H1 (cell line): ENCODE results near the gene U2AF1L4. TPM values are rescaled to one million over a fixed set of nuclear protein-coding genes. Genes with fewer than 3 reads are reported as not detected.

Source experiments
- CTCF ChIA-PET: fragments of 300-600 bp; sonication (Branson Sonifier 250); formaldehyde crosslinking; loops from one replicate; lab custom pipeline; 2021; ENCODE audit not compliant: partially characterized antibody; lab: Charles Lee
- POLR2A ChIA-PET: fragments of 300-600 bp; sonication (Branson Sonifier 250); formaldehyde crosslinking; loops from one replicate; lab custom pipeline; 2021; ENCODE audit warnings: inconsistent platforms; ENCODE audit not compliant: partially characterized antibody; lab: Charles Lee
- DNase-seq, 2 experiments: peaks; one replicate each; pipeline versions ENCODE4 v3.0.0 to v3.0.0-alpha.2; 2010 to 2022; ENCODE audit warnings: low spot score in 2 of 2, low read depth in 1 of 2, mixed read lengths in 1 of 2
- FAIRE-seq: peaks from 2 replicates; lab custom pipeline; 2011; peaks lifted over from hg19 to GRCh38; lab: Jason Lieb, UNC
- H2AFZ ChIP-seq: 2 replicates; pipeline ENCODE4 v1.8.1; 2012; ENCODE audit warnings: low read length, inconsistent platforms
- H2AK5ac ChIP-seq: 2 replicates; pipeline ENCODE4 v1.6.1; 2013; ENCODE audit warnings: low read depth, low read length
- H2BK120ac ChIP-seq: replicated peaks from 2 replicates; pipeline ENCODE3; 2013; ENCODE audit warnings: low read depth, low read length, inconsistent platforms
- H2BK12ac ChIP-seq: 2 replicates; pipeline ENCODE4 v1.6.1; 2013; ENCODE audit warnings: low read depth, low read length
- H2BK15ac ChIP-seq: 2 replicates; pipeline ENCODE4 v1.6.1; 2013; ENCODE audit warnings: low read length
- H2BK20ac ChIP-seq: 2 replicates; pipeline ENCODE4 v1.6.1; 2013; ENCODE audit warnings: low read length
- H2BK5ac ChIP-seq: 2 replicates; pipeline ENCODE4 v1.6.1; 2013; ENCODE audit warnings: low read depth, low read length
- H3K14ac ChIP-seq: 2 replicates; pipeline ENCODE4 v1.6.1; 2013; ENCODE audit warnings: inconsistent platforms; ENCODE audit not compliant: insufficient read length
- H3K18ac ChIP-seq: 2 replicates; pipeline ENCODE4 v1.6.1; 2013; ENCODE audit warnings: low read length; ENCODE audit errors: extremely low read depth
- H3K23ac ChIP-seq: 2 replicates; pipeline ENCODE4 v1.6.1; 2013; ENCODE audit warnings: inconsistent platforms; ENCODE audit not compliant: insufficient read length
- H3K23me2 ChIP-seq: 2 replicates; pipeline ENCODE4 v1.6.1; 2013; ENCODE audit warnings: low read depth, low read length
- H3K27ac ChIP-seq: 2 replicates; pipeline ENCODE4 v1.6.1; 2011; ENCODE audit warnings: low read depth, low read length, inconsistent platforms
- H3K27me3 ChIP-seq, 4 experiments: replicated peaks in 1 of 4; 1 replicate in 1 of 4; 2 replicates in 3 of 4; pipeline versions ENCODE4 v1.6.1 to v1.8.1; 2011 to 2013; ENCODE audit warnings: low read length in 3 of 4, mild to moderate bottlenecking in 3 of 4, inconsistent platforms in 2 of 4, mixed read lengths in 2 of 4, moderate library complexity in 1 of 4; ENCODE audit not compliant: control insufficient read depth in 3 of 4, insufficient read depth in 3 of 4; ENCODE audit errors: extremely low read depth in 1 of 4
- H3K36me3 ChIP-seq, 4 experiments: 2 replicates each; pipeline versions ENCODE4 v1.6.1 to v1.8.1; 2011 to 2013; ENCODE audit warnings: mild to moderate bottlenecking in 4 of 4, low read length in 3 of 4, moderate library complexity in 2 of 4, control low read depth in 1 of 4, inconsistent platforms in 1 of 4; ENCODE audit not compliant: insufficient read depth in 4 of 4, control insufficient read depth in 2 of 4
- H3K4ac ChIP-seq: replicated peaks from 2 replicates; pipeline ENCODE3; 2013; ENCODE audit warnings: low read length, low read depth, mixed read lengths, inconsistent platforms; ENCODE audit not compliant: insufficient read length
- H3K4me1 ChIP-seq, 4 experiments: replicated peaks in 1 of 4; 1 replicate in 1 of 4; 2 replicates in 3 of 4; pipeline versions ENCODE4 v1.6.1 to v1.8.1; 2011 to 2013; ENCODE audit warnings: low read length in 3 of 4, inconsistent platforms in 2 of 4, mixed read lengths in 1 of 4; ENCODE audit not compliant: insufficient read depth in 4 of 4, control insufficient read depth in 3 of 4
- H3K4me2 ChIP-seq, 2 experiments: 2 replicates each; pipeline versions ENCODE4 v1.6.1 to v1.8.1; 2011 to 2013; ENCODE audit warnings: low read depth in 2 of 2, low read length in 2 of 2, control low read depth in 1 of 2, inconsistent platforms in 1 of 2, mild to moderate bottlenecking in 1 of 2; ENCODE audit not compliant: insufficient read depth in 1 of 2
- H3K4me3 ChIP-seq, 4 experiments: fragments of 200-600, 300-600 bp in 1 of 4; sonication (generic), shearing (Covaris generic), sonication (Bioruptor Twin) in 1 of 4; 2 replicates each; pipeline versions ENCODE4 v1.5.1 to v1.8.1; 2011 to 2016; ENCODE audit warnings: low read length in 4 of 4, low read depth in 3 of 4, control low read depth in 2 of 4, inconsistent platforms in 2 of 4, mild to moderate bottlenecking in 2 of 4, mixed read lengths in 1 of 4, moderate library complexity in 1 of 4; ENCODE audit not compliant: insufficient read depth in 2 of 4; ENCODE audit errors: extremely low read depth in 1 of 4
- H3K56ac ChIP-seq: replicated peaks from 2 replicates; pipeline ENCODE3; 2013; ENCODE audit warnings: low read depth, mild to moderate bottlenecking, mixed read lengths, low read length, inconsistent platforms; ENCODE audit not compliant: insufficient read length
- H3K79me1 ChIP-seq: 2 replicates; pipeline ENCODE4 v1.6.1; 2013; ENCODE audit warnings: low read depth, low read length, control low read depth
- H3K79me2 ChIP-seq, 2 experiments: 2 replicates each; pipeline versions ENCODE4 v1.6.1 to v1.8.1; 2012 to 2013; ENCODE audit warnings: low read length in 2 of 2, mild to moderate bottlenecking in 2 of 2, inconsistent platforms in 1 of 2; ENCODE audit not compliant: insufficient read depth in 2 of 2, control insufficient read depth in 1 of 2
- H3K9ac ChIP-seq, 4 experiments: replicated peaks in 1 of 4; 1 replicate in 1 of 4; 2 replicates in 3 of 4; pipeline versions ENCODE4 v1.6.1 to v1.8.1; 2011 to 2013; ENCODE audit warnings: low read depth in 3 of 4, low read length in 3 of 4, control low read depth in 2 of 4, mild to moderate bottlenecking in 2 of 4, moderate library complexity in 2 of 4, inconsistent platforms in 1 of 4; ENCODE audit errors: extremely low read depth in 1 of 4
- H3K9me3 ChIP-seq, 2 experiments: 2 replicates each; pipeline versions ENCODE4 v1.6.1 to v1.8.1; 2012 to 2013; ENCODE audit warnings: mild to moderate bottlenecking in 2 of 2, moderate library complexity in 2 of 2, control low read depth in 1 of 2, inconsistent platforms in 1 of 2, low read depth in 1 of 2, low read length in 1 of 2, mixed read lengths in 1 of 2; ENCODE audit not compliant: insufficient read depth in 2 of 2
- H4K20me1 ChIP-seq, 2 experiments: replicated peaks in 1 of 2; 2 replicates each; pipeline versions ENCODE3 to v1.8.1; 2011 to 2013; ENCODE audit warnings: inconsistent platforms in 2 of 2, low read length in 2 of 2, mild to moderate bottlenecking in 1 of 2; ENCODE audit not compliant: insufficient read depth in 2 of 2, control insufficient read depth in 1 of 2
- H4K5ac ChIP-seq: 2 replicates; pipeline ENCODE4 v1.6.1; 2013; ENCODE audit warnings: low read length, low read depth, mixed read lengths, inconsistent platforms; ENCODE audit not compliant: insufficient read length
- H4K8ac ChIP-seq: 2 replicates; pipeline ENCODE4 v1.8.0; 2013; ENCODE audit warnings: mild to moderate bottlenecking, moderate library complexity, low read length, inconsistent platforms; ENCODE audit not compliant: insufficient read depth; ENCODE audit errors: extremely low read depth
- H4K91ac ChIP-seq: replicated peaks from 2 replicates; pipeline ENCODE3; 2013; ENCODE audit warnings: low read length, mixed read lengths, inconsistent platforms; ENCODE audit not compliant: insufficient read length
- GABPA ChIP-seq: IDR thresholded peaks from 2 replicates; pipeline ENCODE4 v1.6.1; 2011; ENCODE audit warnings: mild to moderate bottlenecking, low read length, moderate library complexity, borderline replicate concordance; ENCODE audit not compliant: insufficient read depth
- RAD21 ChIP-seq, 2 experiments: IDR thresholded peaks in 1 of 2; conservative IDR thresholded peaks in 1 of 2; 2 replicates each; pipeline ENCODE4 v1.6.1; 2011; ENCODE audit warnings: low read depth in 2 of 2, low read length in 2 of 2, improper control_type of control experiment in 1 of 2, inconsistent platforms in 1 of 2, mild to moderate bottlenecking in 1 of 2, moderate library complexity in 1 of 2
- WGBS, 2 experiments: shearing (Covaris generic) in 1 of 2; methylation state at CpG; one replicate each; pipeline versions ENCODE4 v1.1.6 to v1.1.7; 2013 to 2015; ENCODE audit warnings: low lambda C conversion rate in 2 of 2, mixed read lengths in 2 of 2, inconsistent platforms in 1 of 2, low coverage in 1 of 2, missing lambda C conversion rate in 1 of 2; ENCODE audit not compliant: insufficient replicate concordance in 2 of 2, insufficient coverage in 1 of 2, insufficient read length in 1 of 2; ENCODE audit errors: extremely low coverage in 1 of 2, missing lambda C conversion rate in 1 of 2; 5-methylcytosine and 5-hydroxymethylcytosine counted together
- polyA plus RNA-seq, 7 experiments: library from polyadenylated mRNA; depleted of rRNA in 3 of 7; stranded (reverse) in 5 of 7; unstranded in 2 of 7; fragments of >200 nt in 5 of 7; fragments of 200-250 nt in 2 of 7; gene quantifications; 1 replicate in 5 of 7; 2 replicates in 1 of 7; 4 replicates in 1 of 7; pipeline versions ENCODE4 v1.2.1 to v1.2.3, GENCODE V29; 2011 to 2013; ENCODE audit warnings: missing spikeins in 2 of 7, mixed read lengths in 2 of 7
- total RNA-seq: library from RNA; stranded (reverse); fragmentation: NEBNext Ultra II Directional; extraction: Animal tissue kit (Norgen Biotek cat#: 25700); gene quantifications from 2 replicates; pipeline ENCODE4 v1.2.1, GENCODE V29; 2021
- TF ChIP-seq, protein P1 (sequence below): IDR thresholded peaks from 2 replicates; pipeline ENCODE4 v1.6.1; 2012; ENCODE audit warnings: low read length, inconsistent platforms
- TF ChIP-seq, protein P2 (sequence below), 3 experiments: IDR thresholded peaks; 1 replicate in 2 of 3; 2 replicates in 1 of 3; pipeline versions ENCODE4 v1.5.1 to v1.6.1; 2011; ENCODE audit warnings: low read length in 3 of 3, mild to moderate bottlenecking in 3 of 3, inconsistent platforms in 2 of 3, low read depth in 1 of 3, moderate library complexity in 1 of 3; ENCODE audit not compliant: insufficient read depth in 1 of 3; ENCODE audit errors: control extremely low read depth in 1 of 3

Gene U2AF1L4
- total and polyA plus RNA-seq, 2 of the 8 experiments (the other 6 are each of a cell fraction or from before 2014, with no cell fraction given) = 15.1 to 32.7 TPM

DNA sequence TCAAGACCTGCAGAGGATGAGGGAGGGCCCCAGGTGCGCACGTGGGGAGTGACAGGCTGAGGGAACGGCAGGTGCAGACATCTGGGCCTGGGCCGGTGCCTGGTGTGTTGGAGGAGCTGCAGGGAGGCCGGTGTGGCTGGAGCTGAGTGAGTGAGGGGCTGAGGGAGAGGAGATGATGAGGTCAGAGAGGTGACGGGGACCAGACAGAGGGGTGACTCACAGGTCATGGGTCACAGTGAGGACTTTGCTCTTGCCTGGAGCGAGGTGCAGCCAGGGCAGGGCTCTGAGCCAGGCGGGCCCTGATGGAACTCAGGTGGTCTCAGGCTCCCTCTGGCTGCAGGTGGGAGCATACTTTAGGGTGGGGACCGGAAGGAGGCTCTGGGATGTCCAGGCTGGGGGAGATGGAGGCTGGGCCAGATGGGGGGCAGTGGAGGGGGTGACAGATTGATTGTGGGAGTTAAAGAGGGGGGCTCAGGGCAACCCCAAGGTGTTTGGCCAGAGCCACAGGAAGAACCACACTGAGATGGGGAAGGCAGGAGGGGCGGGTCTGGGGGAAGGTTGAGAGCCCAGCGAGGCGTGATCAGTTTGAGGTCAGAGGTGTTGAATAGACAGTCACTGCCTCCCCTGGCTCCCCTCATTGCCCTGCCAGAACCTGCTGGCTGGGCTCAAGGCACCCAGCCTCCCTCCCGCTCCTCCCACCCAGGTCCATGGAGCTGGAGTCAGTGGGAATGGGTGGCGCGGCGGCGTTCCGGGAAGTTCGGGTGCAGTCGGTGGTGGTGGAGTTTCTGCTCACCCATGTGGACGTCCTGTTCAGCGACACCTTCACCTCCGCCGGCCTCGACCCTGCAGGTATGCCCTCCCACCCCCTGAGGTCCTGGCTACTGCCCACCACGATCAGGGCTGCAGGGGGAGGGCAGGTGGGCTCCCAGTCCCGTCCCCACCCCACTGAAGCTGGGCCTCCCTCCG, 38.5 kb upstream of the U2AF1L4 start:
- Histone ChIP-seq H3K4me2 (peak overlapping the region; percentile 67 to 85), H3K36me3 (no peaks in the 10 kb centered on the region)
- TF ChIP-seq RAD21 (IDR thresholded peaks at IDR 0.05 in 1 of 2, conservative IDR thresholded peaks at IDR 0.05 in 1 of 2; ENCODE audit: low read depth in 2 of 2, low read length in 2 of 2) (peak; percentile 56 to 70), GABPA (0 out of 2 replicates have a peak, but pooled peaks have one; percentile 10)
- TF ChIP-seq, protein P1, sequence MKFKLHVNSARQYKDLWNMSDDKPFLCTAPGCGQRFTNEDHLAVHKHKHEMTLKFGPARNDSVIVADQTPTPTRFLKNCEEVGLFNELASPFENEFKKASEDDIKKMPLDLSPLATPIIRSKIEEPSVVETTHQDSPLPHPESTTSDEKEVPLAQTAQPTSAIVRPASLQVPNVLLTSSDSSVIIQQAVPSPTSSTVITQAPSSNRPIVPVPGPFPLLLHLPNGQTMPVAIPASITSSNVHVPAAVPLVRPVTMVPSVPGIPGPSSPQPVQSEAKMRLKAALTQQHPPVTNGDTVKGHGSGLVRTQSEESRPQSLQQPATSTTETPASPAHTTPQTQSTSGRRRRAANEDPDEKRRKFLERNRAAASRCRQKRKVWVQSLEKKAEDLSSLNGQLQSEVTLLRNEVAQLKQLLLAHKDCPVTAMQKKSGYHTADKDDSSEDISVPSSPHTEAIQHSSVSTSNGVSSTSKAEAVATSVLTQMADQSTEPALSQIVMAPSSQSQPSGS = no peak
- TF ChIP-seq, protein P2, sequence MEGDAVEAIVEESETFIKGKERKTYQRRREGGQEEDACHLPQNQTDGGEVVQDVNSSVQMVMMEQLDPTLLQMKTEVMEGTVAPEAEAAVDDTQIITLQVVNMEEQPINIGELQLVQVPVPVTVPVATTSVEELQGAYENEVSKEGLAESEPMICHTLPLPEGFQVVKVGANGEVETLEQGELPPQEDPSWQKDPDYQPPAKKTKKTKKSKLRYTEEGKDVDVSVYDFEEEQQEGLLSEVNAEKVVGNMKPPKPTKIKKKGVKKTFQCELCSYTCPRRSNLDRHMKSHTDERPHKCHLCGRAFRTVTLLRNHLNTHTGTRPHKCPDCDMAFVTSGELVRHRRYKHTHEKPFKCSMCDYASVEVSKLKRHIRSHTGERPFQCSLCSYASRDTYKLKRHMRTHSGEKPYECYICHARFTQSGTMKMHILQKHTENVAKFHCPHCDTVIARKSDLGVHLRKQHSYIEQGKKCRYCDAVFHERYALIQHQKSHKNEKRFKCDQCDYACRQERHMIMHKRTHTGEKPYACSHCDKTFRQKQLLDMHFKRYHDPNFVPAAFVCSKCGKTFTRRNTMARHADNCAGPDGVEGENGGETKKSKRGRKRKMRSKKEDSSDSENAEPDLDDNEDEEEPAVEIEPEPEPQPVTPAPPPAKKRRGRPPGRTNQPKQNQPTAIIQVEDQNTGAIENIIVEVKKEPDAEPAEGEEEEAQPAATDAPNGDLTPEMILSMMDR (IDR thresholded peaks at IDR 0.05; ENCODE audit: control extremely low read depth in 1 of 3, insufficient read depth in 1 of 3, low read depth in 1 of 3, low read length in 3 of 3) = peak; percentile 60 to 67 (median 64)

More for the DNA sequence above, 38.5 kb upstream of the U2AF1L4 start:
- ChIA-PET POLR2A (interaction anchor here (0.9 to 1.8 kb wide), 6 partner anchors 7 to 53 kb away, joined by 3 to 7 read pairs (median 4); partner anchors contain the start of genes PSENEN and U2AF1L4), CTCF (interaction anchor here (0.8 to 1.6 kb wide), 16 partner anchors 17 to 157 kb away, joined by 3 to 7 read pairs (median 4); no protein-coding TSS in a partner anchor)
- no peak for FAIRE-seq
- no peak overlapping the region for H3K9ac ChIP-seq
- peaks cover 0 to 12% of the 10 kb centered on the region in 2 experiments for H4K20me1 ChIP-seq
- peak overlapping the region; percentile 58; the same call in 1 of the 2 replicates for H4K8ac ChIP-seq
- no peak overlapping the region for H2BK20ac ChIP-seq
- H3K79me2 ChIP-seq = no peaks in the 10 kb centered on the region
- no peak for DNase-seq
- peak overlapping the region; percentile 84; the same call in 1 of the 2 replicates for H2BK12ac ChIP-seq
- no peak overlapping the region for H3K27ac ChIP-seq
- WGBS, 2 experiments = 52% methylated on average over 21 of the region's 28 CpGs; no CpG with 5 or more reads in 1 of the 2 experiments
- peak overlapping the region; percentile 87 for H3K18ac ChIP-seq
- no peak overlapping the region for H2AK5ac ChIP-seq
- no peak overlapping the region for H3K23ac ChIP-seq
- peak overlapping the region; percentile 69 for H3K4ac ChIP-seq
- no peak overlapping the region for H2AFZ ChIP-seq
- H2BK5ac ChIP-seq = 0 out of 2 replicates have a peak overlapping the region, but pooled peaks have one; percentile 60
- peak overlapping the region; percentile 74 for H4K91ac ChIP-seq
- H3K4me1 ChIP-seq = peaks cover 0 to 12% (median 4%) of the 10 kb centered on the region in 4 experiments; a peak in 6 of 7 replicates
- H3K56ac ChIP-seq = peak overlapping the region; percentile 82
- no peak overlapping the region for H2BK120ac ChIP-seq
- peaks cover 11% of the 10 kb centered on the region for H3K23me2 ChIP-seq
- no peak overlapping the region for H3K14ac ChIP-seq
- 0 out of 2 replicates have a peak overlapping the region, but pooled peaks have one; percentile 16 for H2BK15ac ChIP-seq
- no peaks in the 10 kb centered on the region; a peak in 1 of 7 replicates for H3K27me3 ChIP-seq
- no peaks in the 10 kb centered on the region for H3K79me1 ChIP-seq
- H3K4me3 ChIP-seq = peak overlapping the region in 2 of 4 experiments; percentile 42 to 72; a peak in 5 of 8 replicates
- peak overlapping the region; percentile 40 for H4K5ac ChIP-seq
- H3K9me3 ChIP-seq = no peaks in the 10 kb centered on the region
